Fibroblast of peridontal ligament (primary cell): ENCODE results near the gene CCNQ.

Experiments used
- DNase-seq: peaks from one replicate; pipeline ENCODE4 v3.0.0-alpha.2; 2010; ENCODE audit errors: extremely low read depth

The CCNQ gene

DNA sequence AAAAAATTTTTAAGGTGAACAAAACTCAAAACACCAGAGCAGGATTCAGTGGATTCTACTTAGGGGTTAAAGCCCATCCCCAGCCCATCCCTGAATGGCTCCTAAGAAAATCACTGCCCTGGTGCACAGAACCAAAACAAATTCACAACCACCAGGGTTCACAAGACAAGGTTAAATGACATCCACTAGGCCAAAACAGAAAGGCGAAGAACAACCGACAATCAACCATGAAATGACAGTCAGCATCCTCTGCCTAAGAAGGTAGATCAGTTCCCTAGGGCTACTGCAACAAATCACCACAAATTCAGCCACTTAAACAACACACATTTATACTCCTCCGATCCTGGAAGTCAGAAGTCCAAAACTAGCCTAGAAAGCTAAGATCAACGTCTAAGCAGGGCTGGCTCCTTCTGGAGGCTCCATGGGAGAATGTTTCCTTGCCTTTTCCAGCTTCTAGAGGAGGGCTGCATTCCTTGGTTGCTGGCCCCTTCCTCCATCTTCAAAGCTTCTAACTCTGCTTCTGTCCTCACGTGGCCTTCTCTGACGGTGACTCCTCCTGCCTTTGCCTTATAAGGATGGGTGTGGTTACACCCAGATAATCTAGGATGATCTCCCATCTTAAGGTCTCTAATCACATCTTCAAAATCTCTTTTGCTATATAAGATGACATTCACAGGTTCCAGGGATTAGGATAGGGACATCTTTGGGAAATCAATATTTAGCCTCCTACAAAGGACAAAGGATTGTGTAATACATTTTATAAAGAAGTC lies 1.8 kb downstream of the CCNQ start:
- no peak for DNase-seq

DNA sequence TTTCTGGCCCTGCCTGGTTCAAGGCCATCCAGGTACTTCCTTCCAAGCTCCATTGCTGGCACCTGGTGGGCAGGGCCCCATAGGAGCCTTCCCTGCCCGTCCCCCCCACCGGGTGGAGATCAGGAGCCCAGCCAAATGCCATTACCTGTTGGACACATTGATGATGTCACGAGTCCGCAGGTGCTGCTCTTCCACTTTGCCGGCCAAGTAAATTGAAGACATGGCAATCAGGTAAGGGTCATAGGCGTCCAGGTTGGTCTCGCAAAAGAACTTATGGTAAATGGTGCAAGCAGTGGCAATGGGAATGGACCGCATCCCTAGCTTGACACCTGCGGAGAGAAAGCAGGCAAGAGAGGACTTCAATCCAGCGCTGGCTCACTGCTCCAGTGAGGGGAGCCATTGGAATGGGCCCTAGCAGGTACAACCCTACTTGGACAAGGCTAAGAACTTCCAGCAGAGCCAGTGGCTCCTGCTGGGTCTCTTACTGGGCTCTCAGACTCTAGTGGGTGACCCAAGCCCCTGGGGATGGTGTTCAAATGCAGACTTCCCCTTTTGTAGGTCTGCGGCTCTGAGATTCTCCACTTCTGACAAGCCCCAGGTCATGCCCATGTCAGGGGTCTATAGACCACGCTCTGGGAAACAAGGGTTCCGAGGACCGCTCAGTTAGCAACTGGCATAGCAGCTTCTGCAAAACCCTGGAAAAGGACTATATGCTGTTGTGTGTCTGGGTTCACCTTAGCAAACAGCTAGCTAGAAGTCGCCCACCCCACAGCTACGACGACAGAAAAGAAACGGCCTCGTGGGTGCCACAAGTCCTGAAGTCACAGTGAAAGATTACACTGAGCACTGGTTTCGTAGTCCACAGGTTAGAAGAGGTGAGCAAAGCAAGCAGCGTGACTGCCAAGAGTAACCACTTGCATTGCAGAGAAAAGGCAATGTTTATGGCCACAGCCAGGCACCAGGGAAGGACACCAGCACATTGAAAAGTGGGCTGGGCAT lies 2.8 kb downstream of the CCNQ start:
- no peak for DNase-seq

DNA sequence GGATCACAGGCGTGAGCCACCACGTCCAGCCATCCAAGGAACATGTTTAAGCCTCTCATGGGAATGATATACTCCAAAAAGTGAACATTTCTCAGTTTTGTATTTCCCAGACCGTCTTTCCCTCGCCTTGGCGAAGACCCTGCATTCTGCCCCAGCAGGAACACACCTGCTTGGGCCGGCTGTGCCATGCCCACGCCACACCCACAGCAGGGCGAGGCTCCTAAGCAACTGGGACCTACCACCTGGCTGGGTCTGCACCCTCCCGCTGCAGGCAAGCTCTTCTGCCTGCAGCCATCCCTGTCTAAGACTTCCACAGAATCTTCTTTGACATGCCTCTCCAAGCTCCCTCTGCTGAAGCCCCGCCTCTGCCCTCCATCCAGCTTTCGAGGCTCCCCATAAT lies 3.6 kb downstream of the CCNQ start:
- DNase-seq = no peak

DNA sequence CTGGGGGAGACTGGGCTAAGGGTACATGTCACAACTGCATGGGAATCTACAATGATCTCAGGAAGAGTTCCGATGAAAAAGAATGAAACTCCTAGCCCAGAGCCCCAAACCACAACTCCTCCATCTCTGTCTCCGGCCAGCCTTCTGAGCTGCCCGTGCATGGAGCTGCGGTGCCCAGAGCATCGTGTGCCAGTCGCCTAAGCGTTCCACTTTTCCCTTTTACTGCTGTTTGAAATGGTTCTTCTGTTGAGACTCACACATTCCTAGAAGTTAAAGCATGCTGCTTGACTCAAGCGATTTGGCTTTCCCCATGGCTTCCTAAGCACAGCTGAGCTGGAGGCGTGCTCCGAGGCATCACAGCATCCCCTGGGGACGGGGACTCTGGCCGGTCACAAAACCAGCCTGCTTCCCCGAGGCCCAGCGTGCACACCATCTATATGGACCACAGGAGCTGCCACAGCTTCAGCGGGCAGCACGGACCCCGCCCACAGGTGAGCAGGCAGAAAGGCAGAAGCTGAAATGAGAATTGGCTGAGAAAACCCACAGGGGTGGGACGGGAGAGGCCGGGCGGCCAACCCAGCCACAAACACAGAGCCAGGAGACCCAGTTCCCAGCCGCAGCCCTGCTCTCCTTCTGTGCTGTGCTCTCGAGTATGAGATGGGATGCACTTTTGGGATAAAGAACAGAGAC lies 5.0 kb downstream of the CCNQ start:
- DNase-seq = no peak

DNA sequence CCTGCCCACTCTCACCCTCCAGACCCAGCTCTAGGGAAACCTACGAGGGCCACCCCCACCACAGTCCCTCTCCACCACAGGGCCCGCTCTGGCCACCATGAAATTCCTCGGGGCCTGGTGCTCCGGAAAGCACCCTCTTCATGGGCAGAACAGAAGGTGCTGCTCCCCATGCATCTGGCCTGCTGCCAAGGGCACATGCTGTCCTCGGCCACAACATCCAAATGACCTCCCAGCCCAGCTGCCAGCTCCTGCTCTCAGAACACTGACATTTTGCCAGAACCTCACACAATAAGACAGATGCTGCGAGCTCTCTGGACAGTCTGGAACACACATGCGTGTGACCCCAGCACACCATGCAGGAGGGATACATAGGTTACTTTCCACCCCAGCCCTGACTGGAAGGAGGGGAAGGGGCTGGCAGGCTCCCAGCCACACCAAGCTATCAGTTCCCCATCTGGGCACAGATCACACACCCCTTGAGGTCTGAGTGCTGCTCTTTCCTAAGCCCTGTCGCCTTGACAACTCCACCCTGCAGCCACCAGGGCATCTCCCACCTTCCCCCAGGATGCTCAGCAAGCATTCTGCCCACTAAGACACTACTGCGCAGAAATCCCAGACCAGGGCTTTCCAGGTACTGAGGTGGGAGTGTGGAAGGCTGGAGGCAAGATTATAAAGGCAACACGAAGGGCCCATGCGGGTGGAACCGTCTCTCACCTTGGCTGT lies 5.8 kb downstream of the CCNQ start:
- no peak for DNase-seq

- DNase-seq = no peak
Observed at GRCh38 chrX:153592091-153592833, 6.7 kb downstream of the CCNQ start.

GRCh38 chrX:153590961-153591956 lies 7.7 kb downstream of the CCNQ start:
- no peak for DNase-seq

DNA sequence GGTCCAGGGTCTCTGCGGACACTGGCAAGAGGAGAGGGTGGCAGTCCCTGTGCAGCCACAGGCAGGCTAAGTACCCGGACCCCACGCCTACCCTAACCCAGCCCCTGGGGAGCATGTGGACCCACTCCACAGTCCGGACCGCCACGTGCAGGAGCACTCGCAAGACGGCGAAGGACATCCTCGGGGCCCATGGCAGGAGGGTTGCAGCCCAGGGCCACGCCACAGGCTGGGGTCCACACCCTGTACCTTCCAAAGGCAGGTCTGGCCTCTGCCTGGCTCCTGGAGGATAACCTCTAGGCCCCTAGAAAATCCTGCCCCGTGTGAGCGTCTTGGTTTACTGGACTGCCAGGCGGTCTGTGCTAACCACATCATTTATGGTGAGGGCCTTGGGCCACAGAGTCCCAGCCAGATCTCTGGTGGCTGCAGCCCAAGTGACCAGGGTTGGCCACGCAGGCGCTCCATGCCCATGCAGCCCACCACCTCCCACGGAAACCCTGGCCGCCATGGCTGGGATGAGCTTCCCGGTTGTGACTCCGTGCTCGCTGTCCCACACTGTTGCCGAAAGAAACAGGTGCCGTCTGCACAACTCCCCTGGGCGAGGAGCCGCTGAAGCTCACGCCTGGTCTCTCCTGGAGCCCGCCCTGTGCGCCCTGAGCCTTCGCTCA lies 10.0 kb downstream of the CCNQ start:
- no peak for DNase-seq

GRCh38 chrX:153588021-153588781 lies 10.7 kb downstream of the CCNQ start:
- DNase-seq = no peak

DNA sequence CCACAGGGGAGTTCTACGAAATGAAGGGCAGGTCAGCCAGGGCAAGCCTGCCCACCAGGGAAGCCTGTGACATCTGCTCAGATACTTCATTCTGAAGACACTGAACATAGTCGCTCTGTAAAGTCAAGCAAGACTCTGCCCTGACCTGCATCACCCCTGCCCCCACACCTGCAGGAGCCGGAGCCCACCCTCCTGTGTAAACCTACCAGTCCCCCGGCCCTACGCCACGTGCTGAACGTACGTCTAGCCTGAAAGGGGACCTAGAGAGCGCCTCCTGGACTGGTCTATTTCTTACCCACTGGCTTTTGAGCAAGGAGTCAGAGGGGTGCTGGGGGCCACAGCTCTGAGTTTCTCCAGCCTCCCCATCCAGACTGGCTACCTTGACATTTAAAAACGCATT lies 11.6 kb downstream of the CCNQ start:
- DNase-seq = no peak

DNA sequence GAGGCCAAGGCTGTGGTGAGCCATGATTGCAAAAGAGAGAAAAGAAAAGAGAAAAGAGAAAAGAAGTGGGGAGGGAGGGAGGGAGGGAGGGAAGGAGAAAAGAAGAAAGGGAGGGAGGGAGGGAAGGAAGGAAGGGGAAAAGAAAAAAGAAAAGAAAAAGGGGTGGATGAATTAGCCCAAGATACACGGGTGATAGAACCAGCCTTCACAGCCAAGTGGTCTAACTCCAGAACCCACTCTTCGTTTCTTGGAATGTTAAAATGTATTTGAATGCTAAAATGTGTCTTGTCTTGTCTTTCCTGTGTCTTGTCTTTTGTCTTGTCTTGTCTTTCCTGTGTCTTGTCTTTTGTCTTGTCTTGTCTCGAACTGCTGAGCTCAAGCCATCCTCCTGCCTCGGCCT lies 13.1 kb downstream of the CCNQ start:
- DNase-seq = no peak

DNA sequence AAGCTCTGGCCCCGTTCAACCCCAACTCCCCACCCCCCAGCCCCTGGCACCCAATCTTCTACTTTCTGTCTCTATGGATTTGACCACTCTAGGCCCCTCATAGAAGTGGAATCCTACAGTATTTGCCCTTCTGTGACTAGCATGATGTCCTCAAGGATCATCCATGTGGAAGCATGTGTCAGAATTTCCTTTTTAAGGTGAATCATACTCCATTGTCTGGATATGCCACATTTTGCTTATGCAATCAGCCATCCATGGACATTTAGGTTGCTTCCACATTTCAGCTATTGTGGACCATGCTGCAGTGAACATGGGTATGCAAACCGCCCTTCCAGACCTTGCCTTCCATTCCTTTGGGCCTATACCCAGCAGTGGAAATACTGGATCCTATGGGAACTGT lies 15.5 kb downstream of the CCNQ start:
- DNase-seq = no peak

DNA sequence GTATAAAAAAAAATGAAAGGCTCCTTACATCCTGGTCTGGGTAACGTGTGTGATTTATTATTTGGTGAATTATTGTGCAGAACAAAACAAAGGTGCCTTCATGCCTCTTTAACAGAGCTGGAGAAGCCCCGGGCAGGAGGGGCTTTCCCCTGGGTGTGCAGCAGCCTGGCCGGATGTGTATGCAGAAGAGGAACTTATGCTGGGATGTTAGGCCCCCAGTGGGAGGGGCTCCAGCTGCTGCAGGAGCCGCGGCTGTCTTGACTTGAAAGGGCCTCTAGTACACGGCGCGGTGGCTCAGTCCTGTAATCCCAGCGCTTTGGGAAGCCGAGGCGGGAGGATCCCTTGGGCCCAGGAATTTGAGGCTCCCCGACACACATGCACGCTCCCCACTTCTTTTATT lies 16.0 kb downstream of the CCNQ start:
- DNase-seq = no peak

DNA sequence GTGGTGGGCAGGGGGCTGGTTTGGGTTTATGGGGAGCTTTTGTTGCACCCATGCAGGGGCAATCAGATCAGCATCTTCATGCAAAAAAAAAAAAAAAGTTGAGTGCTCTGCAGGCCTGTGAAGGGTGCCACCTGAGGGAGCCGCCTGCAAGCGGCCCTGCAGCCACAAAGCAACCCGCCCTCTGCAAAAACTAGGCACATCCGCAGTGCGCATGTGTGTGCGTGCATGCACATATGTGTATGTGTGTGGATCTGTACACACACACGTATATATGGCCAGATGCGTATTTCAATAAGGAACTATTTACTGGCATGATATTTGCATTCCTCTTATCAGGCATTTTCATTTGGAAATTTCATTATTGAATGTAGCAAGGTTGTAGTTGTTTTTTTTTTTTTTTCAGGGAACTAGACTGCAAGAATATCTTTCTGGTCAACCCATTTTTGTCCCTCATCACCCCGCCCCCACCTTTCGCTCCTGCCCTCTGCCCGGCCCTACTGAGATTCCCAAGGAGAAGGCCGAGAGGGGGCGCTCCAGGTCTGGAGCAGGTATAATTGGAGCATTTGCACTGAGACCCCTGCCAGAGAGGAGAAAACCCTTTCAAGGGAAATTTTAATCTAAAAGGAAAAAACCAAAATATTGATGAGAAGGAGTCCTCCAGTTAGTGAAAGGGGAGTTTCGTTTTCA lies 18.1 kb downstream of the CCNQ start:
- DNase-seq = no peak

DNA sequence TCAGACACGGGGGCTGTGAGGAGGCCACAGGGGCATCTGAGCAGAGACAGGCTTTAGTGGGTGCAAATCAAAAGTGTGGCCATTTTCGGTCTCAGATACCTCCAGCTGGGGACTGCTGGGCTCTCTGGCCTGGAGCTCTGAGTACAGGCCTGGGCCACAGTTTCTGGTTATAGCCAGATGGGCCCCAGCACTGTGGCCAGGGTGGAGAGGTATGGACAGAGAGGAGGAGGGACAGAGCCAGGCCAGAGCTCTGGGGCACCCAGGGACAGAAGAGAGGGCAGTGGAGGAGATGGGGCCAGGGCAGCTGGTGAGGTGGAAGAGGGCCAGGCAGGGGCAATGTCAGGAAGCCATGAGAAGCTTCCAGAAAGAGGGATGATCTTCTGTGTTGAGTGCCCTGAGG lies 20.1 kb downstream of the CCNQ start:
- DNase-seq = no peak

DNA sequence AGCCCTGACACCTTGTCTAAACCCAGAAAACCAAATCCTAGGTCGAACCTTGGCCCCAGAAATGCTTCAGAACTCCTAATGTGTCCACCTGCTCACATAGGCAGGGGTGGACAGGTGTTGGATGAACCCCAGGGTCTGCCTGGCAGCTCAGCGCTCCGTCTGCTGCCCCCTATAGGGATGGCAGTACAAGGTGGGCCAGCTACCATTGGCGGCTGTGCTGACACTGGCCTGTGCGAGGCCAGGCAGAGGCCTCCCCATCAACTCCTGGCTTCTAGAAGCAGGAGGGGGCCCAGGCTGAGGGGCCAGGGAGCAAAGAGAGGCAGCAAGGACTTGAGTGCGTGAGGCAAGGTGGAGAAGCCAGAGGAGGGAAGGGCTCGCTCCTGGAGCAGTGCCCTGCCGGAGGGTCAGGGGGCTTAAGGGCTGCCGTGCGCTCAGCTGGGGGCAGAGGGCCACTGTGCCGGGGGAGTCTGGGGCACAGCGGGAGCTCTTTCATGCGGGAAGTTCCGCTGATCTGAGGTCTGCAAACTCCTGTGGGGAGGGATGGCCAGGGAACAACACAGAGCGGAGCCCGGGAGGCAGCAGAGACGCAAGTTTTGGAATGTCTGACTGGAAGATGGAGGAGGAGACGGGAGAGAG lies 20.6 kb downstream of the CCNQ start:
- no peak for DNase-seq

DNA sequence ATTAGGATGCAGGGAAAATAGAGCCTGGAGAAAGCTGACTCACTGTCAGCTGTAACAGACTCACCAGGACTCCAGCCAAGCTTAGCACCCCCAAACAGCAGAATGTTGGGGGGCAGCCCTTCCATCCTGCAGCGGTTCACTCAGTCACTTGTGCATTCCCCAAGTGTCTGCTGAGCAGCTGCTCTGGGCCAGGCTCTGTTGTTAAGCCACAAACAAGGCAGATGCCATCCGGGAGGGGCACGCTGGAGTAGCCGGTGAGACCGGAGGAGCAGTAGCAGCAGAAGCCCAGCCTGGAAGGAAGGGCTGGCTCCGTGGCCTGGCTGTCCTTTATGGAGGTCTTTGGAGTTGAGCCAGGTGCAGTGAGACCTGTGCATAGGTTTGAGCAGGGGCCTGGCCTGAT lies 22.0 kb downstream of the CCNQ start:
- DNase-seq = no peak
